ENCODE results near the gene GSC2. TPM values are rescaled to one million over a fixed set of nuclear protein-coding genes. Genes with fewer than 3 reads are reported as not detected.

The GSC2 gene
- total RNA-seq, 6 experiments from 2014 or later = not detected

DNA sequence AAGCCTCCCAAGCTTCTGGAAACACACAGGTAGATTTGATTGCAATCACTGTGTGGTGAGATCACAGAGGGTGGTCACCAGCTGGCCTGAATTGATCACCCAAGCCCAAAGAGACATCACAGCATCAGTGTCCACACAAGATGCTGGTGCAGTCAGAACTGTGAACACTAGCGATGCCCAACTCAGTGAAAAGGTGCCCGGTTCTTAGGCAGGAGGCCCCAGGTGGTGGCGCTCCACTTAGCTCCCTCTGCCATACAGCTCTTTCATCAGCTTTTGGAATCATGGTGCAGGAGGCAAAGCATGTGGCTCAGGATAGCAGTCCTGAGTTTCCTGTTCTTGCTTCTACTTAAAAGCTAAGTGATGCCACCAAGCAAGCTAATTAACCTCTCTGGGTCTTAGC is 39.0 kb downstream of the GSC2 start:
- TF ChIP-seq, protein P1, sequence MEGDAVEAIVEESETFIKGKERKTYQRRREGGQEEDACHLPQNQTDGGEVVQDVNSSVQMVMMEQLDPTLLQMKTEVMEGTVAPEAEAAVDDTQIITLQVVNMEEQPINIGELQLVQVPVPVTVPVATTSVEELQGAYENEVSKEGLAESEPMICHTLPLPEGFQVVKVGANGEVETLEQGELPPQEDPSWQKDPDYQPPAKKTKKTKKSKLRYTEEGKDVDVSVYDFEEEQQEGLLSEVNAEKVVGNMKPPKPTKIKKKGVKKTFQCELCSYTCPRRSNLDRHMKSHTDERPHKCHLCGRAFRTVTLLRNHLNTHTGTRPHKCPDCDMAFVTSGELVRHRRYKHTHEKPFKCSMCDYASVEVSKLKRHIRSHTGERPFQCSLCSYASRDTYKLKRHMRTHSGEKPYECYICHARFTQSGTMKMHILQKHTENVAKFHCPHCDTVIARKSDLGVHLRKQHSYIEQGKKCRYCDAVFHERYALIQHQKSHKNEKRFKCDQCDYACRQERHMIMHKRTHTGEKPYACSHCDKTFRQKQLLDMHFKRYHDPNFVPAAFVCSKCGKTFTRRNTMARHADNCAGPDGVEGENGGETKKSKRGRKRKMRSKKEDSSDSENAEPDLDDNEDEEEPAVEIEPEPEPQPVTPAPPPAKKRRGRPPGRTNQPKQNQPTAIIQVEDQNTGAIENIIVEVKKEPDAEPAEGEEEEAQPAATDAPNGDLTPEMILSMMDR (IDR thresholded peaks at IDR 0.05) = no peak
- no peak for TF ChIP-seq POLR2A (IDR thresholded peaks at IDR 0.05)
- no peaks in the 10 kb centered on the region for H3K27me3 ChIP-seq
- no peaks in the 10 kb centered on the region for H3K36me3 ChIP-seq
- H3K9me3 ChIP-seq = no peaks in the 10 kb centered on the region
- ATAC-seq (no peak), DNase-seq (no peak)
- H3K27ac ChIP-seq = peak overlapping the region in 1 of 3 donors; percentile 66
- WGBS (ENCODE audit: insufficient coverage, low coverage, low lambda C conversion rate, missing lambda C conversion rate) = no CpG with 5 or more reads among the region's 3 CpGs
- no peak overlapping the region for H3K4me3 ChIP-seq
- intact Hi-C loops (cut with DNase I) = no loop called here
- H3K4me1 ChIP-seq = peaks cover 0 to 36% (median 9%) of the 10 kb centered on the region in 4 donors

DNA sequence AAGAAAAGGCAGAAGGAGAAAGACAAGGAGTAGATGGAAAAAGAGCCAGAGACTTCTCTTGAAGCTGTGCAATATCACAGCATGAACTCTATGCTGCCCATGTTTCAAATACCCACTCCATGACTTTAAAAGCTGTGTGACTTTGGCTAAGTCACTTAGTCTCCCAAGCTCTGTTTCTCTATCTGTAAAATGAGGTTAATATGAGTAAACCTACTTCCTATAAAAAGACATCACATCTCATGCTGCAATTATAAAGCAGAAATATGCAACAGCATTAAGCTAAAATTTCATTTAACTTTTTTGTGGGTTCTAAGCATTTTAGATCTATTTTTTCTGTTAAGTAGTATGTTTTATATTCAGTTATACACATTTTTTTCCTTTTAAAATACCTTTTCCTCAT is 39.4 kb downstream of the GSC2 start:
- no peak for DNase-seq
- Histone ChIP-seq H3K27ac (peak overlapping the region in 2 of 3 donors; percentile 66 to 89), H3K27me3 (no peaks in the 10 kb centered on the region), H3K4me1 (peaks cover 0 to 32% (median 9%) of the 10 kb centered on the region in 4 donors), H3K36me3 (no peaks in the 10 kb centered on the region), H3K9me3 (no peaks in the 10 kb centered on the region), H3K4me3 (no peak overlapping the region)
- TF ChIP-seq POLR2A (IDR thresholded peaks at IDR 0.05) = no peak
- TF ChIP-seq, protein P1 (IDR thresholded peaks at IDR 0.05) = no peak
- intact Hi-C loops (cut with DNase I) = no loop called here
- no peak for ATAC-seq

DNA sequence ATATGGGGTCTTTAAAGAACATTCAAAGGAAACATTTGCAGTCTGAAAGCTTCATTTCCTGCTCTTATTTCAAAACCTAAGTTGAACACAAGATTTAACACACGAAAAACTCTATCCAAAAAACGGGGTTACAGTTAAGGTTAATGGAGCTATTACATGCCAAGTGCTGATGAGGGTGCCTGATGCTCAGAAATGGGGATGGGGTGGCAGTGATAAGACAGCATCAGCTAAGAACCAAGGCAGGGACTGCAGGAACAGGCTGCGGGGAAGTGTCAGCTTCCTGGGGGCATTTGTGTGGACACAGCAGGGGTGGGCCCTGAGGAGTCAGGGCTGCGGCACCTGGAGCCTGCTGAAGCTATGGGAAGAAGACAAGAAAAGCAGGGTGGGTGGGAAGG is 40.0 kb downstream of the GSC2 start:
- H3K36me3 ChIP-seq = no peaks in the 10 kb centered on the region
- intact Hi-C loops (cut with DNase I) = no loop called here
- no peak overlapping the region for H3K4me3 ChIP-seq
- peaks cover 0 to 26% (median 8%) of the 10 kb centered on the region in 4 donors for H3K4me1 ChIP-seq
- no peaks in the 10 kb centered on the region for H3K9me3 ChIP-seq
- ATAC-seq (no peak), DNase-seq (no peak)
- H3K27me3 ChIP-seq = no peaks in the 10 kb centered on the region
- H3K27ac ChIP-seq = peak overlapping the region; percentile 4 to 89 (median 66)
- TF ChIP-seq, protein P1 (IDR thresholded peaks at IDR 0.05) = no peak
- TF ChIP-seq POLR2A (IDR thresholded peaks at IDR 0.05) = no peak
- WGBS (ENCODE audit: insufficient coverage, low coverage, low lambda C conversion rate, missing lambda C conversion rate) = 35% methylated on average over 4 of the region's 4 CpGs

DNA sequence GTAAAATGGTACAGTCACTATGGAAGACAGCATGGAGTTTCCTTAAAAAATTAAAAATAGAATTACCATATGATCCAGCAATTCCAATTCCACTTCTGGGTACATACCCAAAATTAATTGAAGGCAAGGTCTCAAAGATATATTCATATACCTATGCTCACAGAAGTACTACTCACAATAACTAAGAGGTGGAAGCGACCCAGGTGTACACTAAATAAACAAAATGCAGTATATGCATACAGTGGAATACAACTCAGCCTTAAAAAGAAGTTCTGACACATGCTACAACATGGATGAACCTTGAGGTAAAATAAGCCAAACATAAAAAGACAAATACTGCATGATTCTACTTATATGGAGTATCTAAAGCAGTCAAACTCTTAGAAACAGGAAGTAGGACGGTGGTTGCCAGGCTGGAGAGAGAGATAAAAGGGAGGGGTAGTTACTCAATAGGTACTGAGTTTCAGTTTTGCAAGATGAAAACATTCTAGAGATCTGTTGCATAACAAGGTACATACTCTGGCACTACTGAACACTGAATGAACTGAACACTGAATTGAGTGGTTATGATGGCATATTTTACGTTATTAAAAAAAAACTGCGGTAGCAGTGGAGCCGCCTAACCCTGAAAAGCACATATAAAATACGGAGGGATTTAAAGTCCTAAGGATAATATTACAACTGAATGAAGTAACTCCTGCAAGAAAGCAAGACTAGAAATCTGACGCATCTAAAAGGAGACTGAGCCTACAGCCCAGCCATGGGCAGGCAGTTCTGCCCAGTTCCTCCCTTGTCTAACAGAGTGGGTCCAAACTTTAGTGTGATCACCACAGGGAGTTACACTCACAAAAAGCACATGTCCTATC is 40.7 kb downstream of the GSC2 start:
- DNase-seq (no peak), ATAC-seq (peak; percentile 88 to 94 (median 93))
- no peaks in the 10 kb centered on the region for H3K27me3 ChIP-seq
- H3K4me3 ChIP-seq = no peak overlapping the region
- intact Hi-C loops (cut with DNase I) = no loop called here
- H3K4me1 ChIP-seq = peaks cover 0 to 22% (median 8%) of the 10 kb centered on the region in 4 donors
- H3K9me3 ChIP-seq = no peaks in the 10 kb centered on the region
- no peaks in the 10 kb centered on the region for H3K36me3 ChIP-seq
- peak overlapping the region; percentile 4 to 89 (median 66) for H3K27ac ChIP-seq
- WGBS (ENCODE audit: insufficient coverage, low coverage, low lambda C conversion rate, missing lambda C conversion rate) = 21% methylated on average over 7 of the region's 7 CpGs
- TF ChIP-seq, protein P1 (IDR thresholded peaks at IDR 0.05) = no peak
- no peak for TF ChIP-seq POLR2A (IDR thresholded peaks at IDR 0.05)

Measured in right lobe of liver (tissue), 6 donors.